ENCODE results near the gene SPDEF. TPM values are rescaled to one million over a fixed set of nuclear protein-coding genes. Genes with fewer than 3 reads are reported as not detected.

Gene SPDEF
- total and polyA plus RNA-seq, 7 donors = 0.71 to 101 (median 67.4) TPM; not detected in 3

GRCh38 chr6:34568341-34569201, 12.4 kb upstream of the SPDEF start:
- H3K4me3 ChIP-seq = no peak overlapping the region
- H3K9me3 ChIP-seq = no peaks in the 10 kb centered on the region
- DNase-seq = no peak
- TF ChIP-seq CTCF (IDR thresholded peaks at IDR 0.05) (no peak), POLR2A (IDR thresholded peaks at IDR 0.05) (no peak), EP300 (IDR thresholded peaks at IDR 0.05) (no peak), POLR2AphosphoS5 (IDR thresholded peaks at IDR 0.05) (no peak)
- peaks cover 0 to 49% (median 22%) of the 10 kb centered on the region in 3 donors for H3K27me3 ChIP-seq
- no peaks in the 10 kb centered on the region for H3K4me1 ChIP-seq
- intact Hi-C loops (cut with DNase I) = no loop called here
- H3K36me3 ChIP-seq = no peaks in the 10 kb centered on the region
- H3K27ac ChIP-seq = no peak overlapping the region
- 50 to 63% methylated on average over 12 of the region's 12 CpGs for WGBS, 2 donors

GRCh38 chr6:34566830-34567546, 10.9 kb upstream of the SPDEF start:
- peaks cover 0 to 42% (median 22%) of the 10 kb centered on the region in 3 donors for H3K27me3 ChIP-seq
- no peak overlapping the region for H3K27ac ChIP-seq
- intact Hi-C loops (cut with DNase I) = no loop called here
- no peak for DNase-seq
- 73 to 87% methylated on average over 14 of the region's 14 CpGs for WGBS, 2 donors
- no peaks in the 10 kb centered on the region for H3K36me3 ChIP-seq
- no peak overlapping the region for H3K4me3 ChIP-seq
- H3K9me3 ChIP-seq = no peaks in the 10 kb centered on the region
- TF ChIP-seq EP300 (IDR thresholded peaks at IDR 0.05) (no peak), POLR2AphosphoS5 (IDR thresholded peaks at IDR 0.05) (no peak), CTCF (IDR thresholded peaks at IDR 0.05) (no peak), POLR2A (IDR thresholded peaks at IDR 0.05) (no peak)
- H3K4me1 ChIP-seq = no peaks in the 10 kb centered on the region

DNA sequence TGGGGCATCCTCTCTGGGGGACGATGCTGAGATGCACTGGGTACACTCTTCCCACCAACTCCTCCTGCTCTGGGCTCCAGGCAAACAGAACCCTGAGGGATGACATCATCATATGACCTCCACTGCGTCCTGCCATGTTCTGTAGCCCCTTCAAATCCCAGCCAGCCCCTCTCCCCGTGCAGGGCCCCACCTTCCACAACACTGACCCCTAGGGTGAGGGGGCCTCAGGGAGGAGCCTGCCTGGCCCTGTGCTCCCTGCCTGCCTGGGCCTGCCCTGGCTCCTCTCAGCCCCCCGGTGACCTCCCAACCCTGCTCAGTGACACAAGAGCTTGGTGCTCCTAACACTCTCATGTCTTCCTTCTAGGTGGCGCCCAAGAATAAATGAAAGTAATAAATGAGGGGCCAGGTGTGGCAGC, 9.6 kb upstream of the SPDEF start:
- peaks cover 0 to 33% (median 22%) of the 10 kb centered on the region in 3 donors for H3K27me3 ChIP-seq
- H3K4me3 ChIP-seq = no peak overlapping the region
- no peaks in the 10 kb centered on the region for H3K36me3 ChIP-seq
- no peak for DNase-seq
- no peaks in the 10 kb centered on the region for H3K4me1 ChIP-seq
- 62 to 70% methylated on average over 5 of the region's 5 CpGs for whole genome bisulfite sequencing, 2 donors
- intact Hi-C loops (cut with DNase I) = no loop called here
- TF ChIP-seq POLR2AphosphoS5 (IDR thresholded peaks at IDR 0.05) = no peak
- TF ChIP-seq CTCF (IDR thresholded peaks at IDR 0.05) = no peak
- TF ChIP-seq EP300 (IDR thresholded peaks at IDR 0.05) = no peak
- TF ChIP-seq POLR2A (IDR thresholded peaks at IDR 0.05) = no peak
- no peaks in the 10 kb centered on the region for H3K9me3 ChIP-seq
- H3K27ac ChIP-seq = no peak overlapping the region

DNA sequence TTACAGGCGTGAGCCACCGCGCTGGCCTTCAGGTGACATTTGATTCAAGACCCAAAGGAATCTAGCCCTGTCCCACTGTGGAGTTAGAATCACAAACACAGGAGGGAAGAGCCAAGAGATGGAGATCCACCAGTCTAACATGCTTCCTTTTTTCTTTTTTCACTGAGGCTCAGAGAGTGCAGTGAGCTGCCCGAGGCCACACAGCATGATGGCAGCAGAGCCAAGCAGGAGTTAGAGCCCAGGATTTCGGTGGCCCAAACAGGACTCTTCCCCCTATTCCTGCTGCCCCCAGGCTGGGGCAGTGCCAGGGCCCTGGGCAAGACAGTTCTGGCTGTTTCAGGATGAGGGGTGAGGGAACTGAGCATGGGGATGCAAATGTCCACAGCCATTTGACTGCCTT, 8.1 kb upstream of the SPDEF start:
- Histone ChIP-seq H3K9me3 (no peaks in the 10 kb centered on the region), H3K27me3 (peaks cover 0 to 25% (median 15%) of the 10 kb centered on the region in 3 donors), H3K4me3 (no peak overlapping the region), H3K4me1 (no peaks in the 10 kb centered on the region), H3K36me3 (no peaks in the 10 kb centered on the region), H3K27ac (no peak overlapping the region)
- no peak for DNase-seq
- TF ChIP-seq POLR2A (IDR thresholded peaks at IDR 0.05) (no peak), POLR2AphosphoS5 (IDR thresholded peaks at IDR 0.05) (no peak), CTCF (IDR thresholded peaks at IDR 0.05) (no peak), EP300 (IDR thresholded peaks at IDR 0.05) (no peak)
- 94 to 97% methylated on average over 5 of the region's 5 CpGs for WGBS, 2 donors
- intact Hi-C loops (cut with DNase I) = no loop called here

Data from sigmoid colon (tissue), 7 donors.